Type B pancreatic cell (in vitro differentiated cells): Measurements from ENCODE around the gene FTH1. TPM values are rescaled to one million over a fixed set of nuclear protein-coding genes. Genes with fewer than 3 reads are reported as not detected.
A peak's percentile ranks its signal among the peaks of the same experiment; 100 is the strongest.

Experiments used
- DNase-seq: peaks from one replicate; pipeline ENCODE4 v3.0.0; 2021; ENCODE audit warnings: mixed read lengths; ENCODE audit not compliant: unreplicated experiment; ENCODE audit errors: extremely low spot score
- H3K27ac Mint-ChIP-seq: 2 replicates; pipeline ENCODE4 v1.8.0; 2021; ENCODE audit warnings: mild to moderate bottlenecking, mixed read lengths
- H3K27me3 Mint-ChIP-seq: 2 replicates; pipeline ENCODE4 v1.8.0; 2021; ENCODE audit warnings: mixed read lengths
- H3K36me3 Mint-ChIP-seq: 2 replicates; pipeline ENCODE4 v1.8.0; 2021; ENCODE audit warnings: mixed read lengths
- H3K4me1 Mint-ChIP-seq: one replicate; pipeline ENCODE4 v1.8.0; 2021; ENCODE audit warnings: mixed read lengths; ENCODE audit not compliant: unreplicated experiment
- H3K4me3 Mint-ChIP-seq: 2 replicates; pipeline ENCODE4 v1.8.0; 2021; ENCODE audit warnings: mild to moderate bottlenecking, mixed read lengths
- H3K9me3 Mint-ChIP-seq: 2 replicates; pipeline ENCODE4 v1.8.0; 2021; ENCODE audit warnings: mixed read lengths
- total RNA-seq: library from RNA; stranded (reverse); gene quantifications from 2 replicates; pipeline ENCODE4 v1.2.1, GENCODE V29; 2021; ENCODE audit warnings: low replicate concordance
- TF ChIP-seq, protein P1 (sequence below): fragments of 200-600 bp; sonication (generic); conservative IDR thresholded peaks from 2 replicates; pipeline ENCODE4 v1.5.0; 2021; ENCODE audit warnings: antibody characterized with exemption, mild to moderate bottlenecking

Gene FTH1
- total RNA-seq, 1 donor from 2014 or later = 1,346 TPM

- Mint-ChIP-seq H3K4me1 (peaks cover 47% of the 10 kb centered on the region), H3K27me3 (no peaks in the 10 kb centered on the region), H3K36me3 (peaks cover 1% of the 10 kb centered on the region), H3K4me3 (peak overlapping the region; percentile 52), H3K9me3 (no peaks in the 10 kb centered on the region), H3K27ac (peak overlapping the region; percentile 95)
- TF ChIP-seq, protein P1, sequence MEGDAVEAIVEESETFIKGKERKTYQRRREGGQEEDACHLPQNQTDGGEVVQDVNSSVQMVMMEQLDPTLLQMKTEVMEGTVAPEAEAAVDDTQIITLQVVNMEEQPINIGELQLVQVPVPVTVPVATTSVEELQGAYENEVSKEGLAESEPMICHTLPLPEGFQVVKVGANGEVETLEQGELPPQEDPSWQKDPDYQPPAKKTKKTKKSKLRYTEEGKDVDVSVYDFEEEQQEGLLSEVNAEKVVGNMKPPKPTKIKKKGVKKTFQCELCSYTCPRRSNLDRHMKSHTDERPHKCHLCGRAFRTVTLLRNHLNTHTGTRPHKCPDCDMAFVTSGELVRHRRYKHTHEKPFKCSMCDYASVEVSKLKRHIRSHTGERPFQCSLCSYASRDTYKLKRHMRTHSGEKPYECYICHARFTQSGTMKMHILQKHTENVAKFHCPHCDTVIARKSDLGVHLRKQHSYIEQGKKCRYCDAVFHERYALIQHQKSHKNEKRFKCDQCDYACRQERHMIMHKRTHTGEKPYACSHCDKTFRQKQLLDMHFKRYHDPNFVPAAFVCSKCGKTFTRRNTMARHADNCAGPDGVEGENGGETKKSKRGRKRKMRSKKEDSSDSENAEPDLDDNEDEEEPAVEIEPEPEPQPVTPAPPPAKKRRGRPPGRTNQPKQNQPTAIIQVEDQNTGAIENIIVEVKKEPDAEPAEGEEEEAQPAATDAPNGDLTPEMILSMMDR = no peak
- peak; percentile 83 for DNase-seq
These were observed 4.0 kb upstream of the FTH1 start for GRCh38 chr11:61971248-61972111.

DNA sequence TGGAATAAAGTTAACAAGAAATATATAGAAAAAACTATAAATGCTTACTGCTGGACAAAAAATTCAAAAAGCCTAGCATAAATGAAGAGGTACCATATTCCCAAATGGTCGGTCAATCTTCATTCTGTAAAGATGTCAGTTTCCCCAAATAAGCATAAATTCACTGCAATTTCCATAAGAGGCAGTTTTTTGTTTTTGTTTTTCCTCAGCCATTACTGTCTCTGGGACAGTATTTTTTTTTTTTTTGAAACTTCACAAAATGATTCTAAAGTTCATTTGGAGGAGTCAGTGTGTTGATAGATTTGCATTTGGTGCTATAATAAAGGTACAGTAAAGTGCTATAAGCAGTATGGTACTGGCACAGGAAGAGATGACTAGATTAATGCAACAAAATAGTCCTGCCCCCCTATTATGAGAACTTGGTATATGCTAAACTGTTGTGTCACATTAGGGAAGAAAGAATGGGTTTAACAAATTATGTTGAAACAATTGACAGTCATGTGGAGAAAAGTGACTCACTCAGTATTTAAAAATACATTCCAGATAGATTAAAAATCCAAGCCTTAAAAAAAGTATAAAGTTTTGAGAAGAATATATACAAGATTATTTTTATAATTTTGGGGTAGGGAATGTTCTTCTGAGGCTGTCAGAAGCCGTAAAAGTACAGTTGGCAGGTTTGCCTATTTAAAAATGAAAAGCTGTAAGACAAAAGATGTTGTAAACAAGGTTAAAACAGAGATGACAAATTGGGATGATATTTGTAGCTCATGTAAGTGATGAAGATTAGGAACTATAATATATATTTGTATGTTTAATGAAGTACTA, 2.6 kb upstream of the FTH1 start:
- no peaks in the 10 kb centered on the region for H3K27me3 Mint-ChIP-seq
- peak overlapping the region; percentile 11 for H3K4me3 Mint-ChIP-seq
- peak overlapping the region; percentile 95 for H3K27ac Mint-ChIP-seq
- no peak for DNase-seq
- peaks cover 48% of the 10 kb centered on the region for H3K4me1 Mint-ChIP-seq
- H3K9me3 Mint-ChIP-seq = no peaks in the 10 kb centered on the region
- H3K36me3 Mint-ChIP-seq = peaks cover 10% of the 10 kb centered on the region
- TF ChIP-seq, protein P1 = no peak

GRCh38 chr11:61969391-61969758, 1.9 kb upstream of the FTH1 start:
- DNase-seq = no peak
- H3K9me3 Mint-ChIP-seq = no peaks in the 10 kb centered on the region
- TF ChIP-seq, protein P1 = no peak
- H3K4me3 Mint-ChIP-seq = peak overlapping the region; percentile 91
- H3K36me3 Mint-ChIP-seq = peaks cover 16% of the 10 kb centered on the region
- H3K27ac Mint-ChIP-seq = peak overlapping the region; percentile 93
- no peaks in the 10 kb centered on the region for H3K27me3 Mint-ChIP-seq
- H3K4me1 Mint-ChIP-seq = peaks cover 49% of the 10 kb centered on the region

DNA sequence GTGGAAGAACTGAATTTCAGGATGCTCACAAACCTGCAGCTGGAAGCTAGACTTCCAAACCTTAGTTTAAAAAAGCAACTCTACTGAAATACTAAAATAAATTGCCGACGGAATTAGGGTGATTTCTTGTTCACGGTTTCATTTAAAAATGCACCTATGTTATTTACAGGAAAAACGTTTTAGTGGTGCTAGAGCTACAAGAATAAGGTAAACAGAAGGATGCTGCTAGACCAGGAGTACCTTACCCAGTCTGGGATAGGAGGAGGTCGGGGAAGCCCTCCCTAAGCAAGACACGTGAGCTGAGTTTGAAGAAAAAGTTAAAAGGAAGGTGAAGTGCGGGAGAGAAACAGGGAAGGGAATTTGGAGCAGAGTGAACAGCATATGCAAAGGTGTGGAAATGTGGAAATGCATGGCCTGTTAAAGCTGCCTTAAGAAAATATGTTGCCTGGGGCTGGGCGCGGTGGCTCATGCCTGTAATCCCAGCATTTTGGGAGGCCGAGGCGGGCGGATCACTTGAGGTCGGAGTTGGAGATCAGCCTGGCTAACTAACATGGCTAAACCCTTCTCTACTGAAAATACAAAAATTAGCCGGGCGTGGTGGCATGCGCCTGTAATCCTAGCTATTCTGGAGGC, 1.4 kb upstream of the FTH1 start:
- Mint-ChIP-seq H3K36me3 (peaks cover 21% of the 10 kb centered on the region), H3K4me1 (peaks cover 47% of the 10 kb centered on the region), H3K4me3 (peak overlapping the region; percentile 91), H3K27me3 (no peaks in the 10 kb centered on the region), H3K9me3 (no peaks in the 10 kb centered on the region), H3K27ac (peak overlapping the region; percentile 93)
- TF ChIP-seq, protein P1 = no peak
- no peak for DNase-seq

- peak overlapping the region; percentile 91 for H3K4me3 Mint-ChIP-seq
- H3K9me3 Mint-ChIP-seq = no peaks in the 10 kb centered on the region
- H3K4me1 Mint-ChIP-seq = peaks cover 45% of the 10 kb centered on the region
- H3K36me3 Mint-ChIP-seq = peaks cover 28% of the 10 kb centered on the region
- TF ChIP-seq, protein P1 = no peak
- DNase-seq = peak; percentile 76
- peak overlapping the region; percentile 93 for H3K27ac Mint-ChIP-seq
- H3K27me3 Mint-ChIP-seq = no peaks in the 10 kb centered on the region
These were observed 707 bp upstream of the FTH1 start for GRCh38 chr11:61967924-61968757.
